ENCODE data around the gene MRPL40.

DNA sequence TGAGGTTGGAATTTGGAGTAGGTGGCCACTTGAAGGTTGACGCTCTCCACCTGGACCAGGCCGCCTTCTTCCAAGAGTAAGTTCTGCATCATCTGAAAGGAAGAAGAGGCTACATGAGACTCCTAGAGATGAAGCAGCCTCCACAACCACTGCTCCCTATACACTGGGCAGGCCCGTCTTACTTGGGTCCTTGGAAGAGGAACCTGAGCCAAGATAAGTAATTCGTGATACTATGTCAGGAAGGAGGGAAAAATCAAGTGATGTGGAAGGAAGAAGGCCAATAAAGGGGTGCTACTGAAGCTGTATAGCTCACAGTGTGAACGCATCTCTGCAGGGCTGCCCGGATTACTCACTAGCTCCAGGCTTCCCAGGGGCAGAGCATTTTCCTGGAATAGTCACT is 35.6 kb downstream of the MRPL40 start:
- TF ChIP-seq POLR2A (IDR thresholded peaks at IDR 0.05): no peak
- TF ChIP-seq, protein P1, sequence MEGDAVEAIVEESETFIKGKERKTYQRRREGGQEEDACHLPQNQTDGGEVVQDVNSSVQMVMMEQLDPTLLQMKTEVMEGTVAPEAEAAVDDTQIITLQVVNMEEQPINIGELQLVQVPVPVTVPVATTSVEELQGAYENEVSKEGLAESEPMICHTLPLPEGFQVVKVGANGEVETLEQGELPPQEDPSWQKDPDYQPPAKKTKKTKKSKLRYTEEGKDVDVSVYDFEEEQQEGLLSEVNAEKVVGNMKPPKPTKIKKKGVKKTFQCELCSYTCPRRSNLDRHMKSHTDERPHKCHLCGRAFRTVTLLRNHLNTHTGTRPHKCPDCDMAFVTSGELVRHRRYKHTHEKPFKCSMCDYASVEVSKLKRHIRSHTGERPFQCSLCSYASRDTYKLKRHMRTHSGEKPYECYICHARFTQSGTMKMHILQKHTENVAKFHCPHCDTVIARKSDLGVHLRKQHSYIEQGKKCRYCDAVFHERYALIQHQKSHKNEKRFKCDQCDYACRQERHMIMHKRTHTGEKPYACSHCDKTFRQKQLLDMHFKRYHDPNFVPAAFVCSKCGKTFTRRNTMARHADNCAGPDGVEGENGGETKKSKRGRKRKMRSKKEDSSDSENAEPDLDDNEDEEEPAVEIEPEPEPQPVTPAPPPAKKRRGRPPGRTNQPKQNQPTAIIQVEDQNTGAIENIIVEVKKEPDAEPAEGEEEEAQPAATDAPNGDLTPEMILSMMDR (IDR thresholded peaks at IDR 0.05): no peak
- no peak for TF ChIP-seq EP300 (IDR thresholded peaks at IDR 0.05; ENCODE audit: low read depth)
- no peak for TF ChIP-seq POLR2AphosphoS5 (IDR thresholded peaks at IDR 0.05)
